IMR-90 (cell line): ENCODE data around the gene TACC3. TPM values are rescaled to one million over a fixed set of nuclear protein-coding genes. Genes with fewer than 3 reads are reported as not detected.

Source experiments
- ATAC-seq: fragments of 200-7000 bp; cut with Tn5 transposase; 2 replicates; pipeline ENCODE4 v1.9.1; 2020; ENCODE audit warnings: low read depth, mild to moderate bottlenecking, moderate library complexity
- BruUV-seq: library from RNA; stranded (reverse); fragments of 400-500 nt; replicated peaks from 2 replicates; lab custom pipeline; 2021; lab: Mats Ljungman, UMichigan
- CTCF ChIA-PET: fragments of 300-600 bp; formaldehyde crosslinking; extraction: SDS; loops from one replicate; lab custom pipeline; 2021; ENCODE audit warnings: antibody characterized with exemption; lab: Yijun Ruan, JAX
- POLR2A ChIA-PET: fragments of 300-600 bp; sonication (Branson Sonifier 250); formaldehyde crosslinking; loops from one replicate; lab custom pipeline; 2022; ENCODE audit warnings: antibody characterized with exemption; ENCODE audit not compliant: unreplicated experiment; lab: Charles Lee
- DNase-seq: peaks from one replicate; pipeline ENCODE4 v3.0.0; 2013
- H2AFZ ChIP-seq: replicated peaks from 2 replicates; pipeline ENCODE3; 2013; ENCODE audit warnings: low read length, mild to moderate bottlenecking; ENCODE audit not compliant: poor library complexity
- H2AK5ac ChIP-seq: 2 replicates; pipeline ENCODE4 v1.6.1; 2013; ENCODE audit warnings: low read depth, low read length, inconsistent platforms
- H2AK9ac ChIP-seq: replicated peaks from 2 replicates; pipeline ENCODE3; 2013; ENCODE audit warnings: mild to moderate bottlenecking, low read depth, low read length, moderate library complexity; ENCODE audit not compliant: poor library complexity
- H2BK120ac ChIP-seq: 2 replicates; pipeline ENCODE4 v1.6.1; 2013; ENCODE audit warnings: low read depth, low read length, inconsistent platforms
- H2BK15ac ChIP-seq: 3 replicates; pipeline ENCODE4 v1.6.1; 2013; ENCODE audit warnings: low read depth, low read length, inconsistent platforms
- H2BK20ac ChIP-seq: 2 replicates; pipeline ENCODE4 v1.6.1; 2013; ENCODE audit warnings: low read depth, mild to moderate bottlenecking, inconsistent platforms, low read length, moderate library complexity
- H2BK5ac ChIP-seq: 2 replicates; pipeline ENCODE4 v1.6.1; 2013; ENCODE audit warnings: mild to moderate bottlenecking, low read depth, low read length, inconsistent platforms; ENCODE audit not compliant: poor library complexity, severe bottlenecking
- H3K14ac ChIP-seq: replicated peaks from 2 replicates; pipeline ENCODE4 v1.6.1; 2013; ENCODE audit warnings: low read depth, low read length, inconsistent platforms
- H3K18ac ChIP-seq: 2 replicates; pipeline ENCODE4 v1.6.1; 2013; ENCODE audit warnings: low read depth, low read length, control low read depth
- H3K23ac ChIP-seq: 2 replicates; pipeline ENCODE4 v1.6.1; 2013; ENCODE audit warnings: low read depth, low read length, inconsistent platforms
- H3K27ac ChIP-seq: 2 replicates; pipeline ENCODE4 v1.5.1; 2013; ENCODE audit warnings: mild to moderate bottlenecking, control low read depth, low read length; ENCODE audit not compliant: insufficient read depth
- H3K27me3 ChIP-seq: 2 replicates; pipeline ENCODE4 v1.6.1; 2013; ENCODE audit warnings: low read length; ENCODE audit not compliant: control insufficient read depth, insufficient read depth
- H3K36me3 ChIP-seq: 2 replicates; pipeline ENCODE4 v1.6.1; 2013; ENCODE audit warnings: low read length, mixed read lengths; ENCODE audit not compliant: control insufficient read depth, insufficient read depth
- H3K4ac ChIP-seq: 2 replicates; pipeline ENCODE4 v1.6.1; 2013; ENCODE audit warnings: low read depth, low read length, inconsistent platforms
- H3K4me1 ChIP-seq: 2 replicates; pipeline ENCODE4 v1.6.1; 2013; ENCODE audit warnings: low read length, mixed read lengths; ENCODE audit not compliant: control insufficient read depth, insufficient read depth
- H3K4me2 ChIP-seq: 2 replicates; pipeline ENCODE4 v1.6.1; 2013; ENCODE audit warnings: low read depth, mild to moderate bottlenecking, control low read depth, low read length, moderate library complexity
- H3K4me3 ChIP-seq: 2 replicates; pipeline ENCODE4 v1.5.1; 2013; ENCODE audit warnings: low read depth, mild to moderate bottlenecking, control low read depth, low read length, moderate library complexity; ENCODE audit not compliant: insufficient read depth
- H3K56ac ChIP-seq: 2 replicates; pipeline ENCODE4 v1.6.1; 2013; ENCODE audit warnings: low read length, inconsistent platforms; ENCODE audit not compliant: insufficient read depth; ENCODE audit errors: extremely low read depth
- H3K79me1 ChIP-seq, 2 experiments: 2 replicates each; pipeline ENCODE4 v1.6.1; 2013; ENCODE audit warnings: low read length in 2 of 2, inconsistent platforms in 1 of 2, low read depth in 1 of 2
- H3K9ac ChIP-seq: 2 replicates; pipeline ENCODE4 v1.6.1; 2013; ENCODE audit warnings: low read depth, low read length, control low read depth
- H3K9me1 ChIP-seq: 2 replicates; pipeline ENCODE4 v1.6.1; 2013; ENCODE audit warnings: low read length, inconsistent platforms; ENCODE audit not compliant: insufficient read depth
- H3K9me3 ChIP-seq: 2 replicates; pipeline ENCODE4 v1.6.1; 2013; ENCODE audit warnings: low read length; ENCODE audit not compliant: control insufficient read depth, insufficient read depth
- H4K20me1 ChIP-seq: 2 replicates; pipeline ENCODE4 v1.6.1; 2013; ENCODE audit warnings: low read length, inconsistent platforms; ENCODE audit not compliant: insufficient read depth
- H4K5ac ChIP-seq: 2 replicates; pipeline ENCODE4 v1.6.1; 2013; ENCODE audit warnings: mild to moderate bottlenecking, low read depth, low read length, control low read depth
- H4K8ac ChIP-seq, 2 experiments: 2 replicates each; pipeline ENCODE4 v1.6.1; 2013; ENCODE audit warnings: low read depth in 2 of 2, low read length in 2 of 2, control low read depth in 1 of 2, inconsistent platforms in 1 of 2
- H4K91ac ChIP-seq: 2 replicates; pipeline ENCODE4 v1.6.1; 2013; ENCODE audit warnings: low read depth, low read length, inconsistent platforms; ENCODE audit not compliant: insufficient read depth
- CEBPB ChIP-seq: IDR thresholded peaks from 2 replicates; pipeline ENCODE4 v1.6.1; 2012; ENCODE audit warnings: low read depth, low read length, improper control_type of control experiment
- CHD1 ChIP-seq: IDR thresholded peaks from 2 replicates; pipeline ENCODE4 v1.6.1; 2012; ENCODE audit warnings: low read depth, low read length, improper control_type of control experiment
- FOS ChIP-seq: fragments of 150-350 bp; IDR thresholded peaks from 2 replicates; pipeline ENCODE4 v1.6.1; 2016; ENCODE audit warnings: low read depth, low read length
- MAFK ChIP-seq: IDR thresholded peaks from 2 replicates; pipeline ENCODE4 v1.6.1; 2012; ENCODE audit warnings: low read depth, low read length, improper control_type of control experiment
- MXI1 ChIP-seq: IDR thresholded peaks from 2 replicates; pipeline ENCODE4 v1.6.1; 2012; ENCODE audit warnings: low read depth, mild to moderate bottlenecking, low read length, moderate library complexity, borderline replicate concordance
- NFE2L2 ChIP-seq: fragments of 150-350 bp; IDR thresholded peaks from 2 replicates; pipeline ENCODE4 v1.6.1; 2016; ENCODE audit warnings: low read depth, mild to moderate bottlenecking, low read length
- POLR2A ChIP-seq: IDR thresholded peaks from 2 replicates; pipeline ENCODE4 v1.6.1; 2012; ENCODE audit warnings: mild to moderate bottlenecking, low read depth, low read length
- RFX5 ChIP-seq: IDR thresholded peaks from 2 replicates; pipeline ENCODE4 v1.8.0; 2012; ENCODE audit warnings: low read depth, mild to moderate bottlenecking, low read length, moderate library complexity
- SMC3 ChIP-seq: fragments of 150-350 bp; IDR thresholded peaks from 2 replicates; pipeline ENCODE4 v1.6.1; 2016; ENCODE audit warnings: low read depth, mild to moderate bottlenecking, antibody characterized with exemption, low read length, moderate library complexity
- WGBS, 2 experiments: methylation state at CpG; one replicate each; pipeline versions ENCODE4 v1.1.5 to v1.1.7; 2013; ENCODE audit warnings: missing lambda C conversion rate in 2 of 2; ENCODE audit not compliant: insufficient read length in 1 of 2; ENCODE audit errors: extremely low coverage in 2 of 2; 5-methylcytosine and 5-hydroxymethylcytosine counted together
- dilution Hi-C: fragments of 300-500 bp; cut with HindIII; formaldehyde crosslinking; loops from one replicate; pipeline ENCODE4 v1.14.3; 2018; ENCODE audit warnings: low sequenced_read_pairs; ENCODE audit not compliant: unreplicated experiment
- in situ Hi-C: fragments of 300-500 bp; cut with MboI; formaldehyde crosslinking; loops from 3 replicates; pipeline ENCODE4 v1.14.3; 2019; ENCODE audit warnings: low sequenced_read_pairs, inconsistent platforms, mixed read lengths
- intact Hi-C: fragments of 100-400 bp; cut with micrococcal nuclease; formaldehyde crosslinking; loops from 2 replicates; pipeline ENCODE4 v1.10.0; 2022
- polyA plus RNA-seq, 3 experiments: library from polyadenylated mRNA; depleted of rRNA; stranded (reverse); fragments of >200 nt; gene quantifications; 2 replicates each; pipeline ENCODE4 v1.2.3, GENCODE V29; 2012; ENCODE audit warnings: low replicate concordance in 1 of 3
- total RNA-seq: library from RNA; depleted of rRNA; stranded (reverse); fragments of >200 nt; gene quantifications from 2 replicates; pipeline ENCODE4 v1.2.3, GENCODE V29; 2012
- TF ChIP-seq, protein P1 (sequence below): conservative IDR thresholded peaks from 2 replicates; pipeline ENCODE4 v1.5.1; 2012; ENCODE audit warnings: mild to moderate bottlenecking, low read depth, low read length, improper control_type of control experiment
- TF ChIP-seq, protein P2 (sequence below): fragments of 150-350 bp; IDR thresholded peaks from 2 replicates; pipeline ENCODE4 v1.6.1; 2016; ENCODE audit warnings: low read depth, mild to moderate bottlenecking, low read length, moderate library complexity, borderline replicate concordance

TACC3 gene
- total and polyA plus RNA-seq, 2 of the 4 experiments (the other 2 are of a cell fraction): 15.1 to 49.7 TPM

DNA sequence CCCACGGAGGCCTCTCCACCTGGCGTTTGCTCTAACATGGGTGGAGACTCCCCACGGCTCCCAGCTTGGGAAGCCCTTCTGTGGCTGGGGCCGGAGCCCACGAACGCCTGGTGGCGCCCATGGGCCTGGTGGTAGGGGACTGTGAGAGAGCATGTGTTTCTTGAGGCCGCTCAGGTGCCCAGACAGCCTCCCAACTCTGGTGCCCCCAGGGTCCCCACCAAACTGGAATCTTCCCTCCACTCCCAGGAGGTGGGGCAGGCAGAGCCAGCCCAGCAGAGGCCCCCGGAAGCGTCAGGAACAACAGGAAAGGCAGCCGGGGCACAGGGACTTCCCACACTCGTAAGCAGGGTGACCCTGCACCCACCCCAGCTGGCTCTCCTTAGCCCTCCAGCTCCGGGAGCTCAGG, 38.5 kb downstream of the TACC3 start:
- H3K79me1 ChIP-seq: no peaks in the 10 kb centered on the region
- no peak overlapping the region for H4K5ac ChIP-seq
- H2BK5ac ChIP-seq: no peak overlapping the region
- no CpG with 5 or more reads among the region's 13 CpGs for WGBS, 2 experiments
- ChIA-PET CTCF (no interaction called here), POLR2A (no interaction called here)
- no peaks in the 10 kb centered on the region for H3K36me3 ChIP-seq
- H2AK5ac ChIP-seq: no peak overlapping the region
- H4K8ac ChIP-seq: no peak overlapping the region
- no peak overlapping the region for H3K23ac ChIP-seq
- no peak overlapping the region for H2BK120ac ChIP-seq
- H3K14ac ChIP-seq: no peak overlapping the region
- H2BK20ac ChIP-seq: no peak overlapping the region
- H3K27me3 ChIP-seq: no peaks in the 10 kb centered on the region; the same call in 1 of the 2 replicates
- intact Hi-C loops (no loop called here), dilution Hi-C loops (no loop called here), in situ Hi-C loops (no loop called here)
- no peak overlapping the region for H3K56ac ChIP-seq
- H3K4me1 ChIP-seq: peaks cover 4% of the 10 kb centered on the region; the same call in 1 of the 2 replicates
- no peak overlapping the region for H2AK9ac ChIP-seq
- no peak overlapping the region for H3K4me3 ChIP-seq
- H2BK15ac ChIP-seq: no peak overlapping the region
- no peak for TF ChIP-seq POLR2A
- TF ChIP-seq, protein P1, sequence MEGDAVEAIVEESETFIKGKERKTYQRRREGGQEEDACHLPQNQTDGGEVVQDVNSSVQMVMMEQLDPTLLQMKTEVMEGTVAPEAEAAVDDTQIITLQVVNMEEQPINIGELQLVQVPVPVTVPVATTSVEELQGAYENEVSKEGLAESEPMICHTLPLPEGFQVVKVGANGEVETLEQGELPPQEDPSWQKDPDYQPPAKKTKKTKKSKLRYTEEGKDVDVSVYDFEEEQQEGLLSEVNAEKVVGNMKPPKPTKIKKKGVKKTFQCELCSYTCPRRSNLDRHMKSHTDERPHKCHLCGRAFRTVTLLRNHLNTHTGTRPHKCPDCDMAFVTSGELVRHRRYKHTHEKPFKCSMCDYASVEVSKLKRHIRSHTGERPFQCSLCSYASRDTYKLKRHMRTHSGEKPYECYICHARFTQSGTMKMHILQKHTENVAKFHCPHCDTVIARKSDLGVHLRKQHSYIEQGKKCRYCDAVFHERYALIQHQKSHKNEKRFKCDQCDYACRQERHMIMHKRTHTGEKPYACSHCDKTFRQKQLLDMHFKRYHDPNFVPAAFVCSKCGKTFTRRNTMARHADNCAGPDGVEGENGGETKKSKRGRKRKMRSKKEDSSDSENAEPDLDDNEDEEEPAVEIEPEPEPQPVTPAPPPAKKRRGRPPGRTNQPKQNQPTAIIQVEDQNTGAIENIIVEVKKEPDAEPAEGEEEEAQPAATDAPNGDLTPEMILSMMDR: no peak
- no peak for TF ChIP-seq SMC3
- no peak for TF ChIP-seq CEBPB
- TF ChIP-seq CHD1: no peak
- TF ChIP-seq RFX5: no peak
- TF ChIP-seq FOS: no peak
- no peak for TF ChIP-seq MXI1
- no peak for TF ChIP-seq NFE2L2
- TF ChIP-seq, protein P2, sequence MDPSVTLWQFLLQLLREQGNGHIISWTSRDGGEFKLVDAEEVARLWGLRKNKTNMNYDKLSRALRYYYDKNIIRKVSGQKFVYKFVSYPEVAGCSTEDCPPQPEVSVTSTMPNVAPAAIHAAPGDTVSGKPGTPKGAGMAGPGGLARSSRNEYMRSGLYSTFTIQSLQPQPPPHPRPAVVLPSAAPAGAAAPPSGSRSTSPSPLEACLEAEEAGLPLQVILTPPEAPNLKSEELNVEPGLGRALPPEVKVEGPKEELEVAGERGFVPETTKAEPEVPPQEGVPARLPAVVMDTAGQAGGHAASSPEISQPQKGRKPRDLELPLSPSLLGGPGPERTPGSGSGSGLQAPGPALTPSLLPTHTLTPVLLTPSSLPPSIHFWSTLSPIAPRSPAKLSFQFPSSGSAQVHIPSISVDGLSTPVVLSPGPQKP: no peak
- TF ChIP-seq MAFK: no peak
- H3K9me3 ChIP-seq: no peaks in the 10 kb centered on the region
- no peak overlapping the region for H3K9ac ChIP-seq
- no peaks in the 10 kb centered on the region for H4K20me1 ChIP-seq
- no TSS peak for BruUV-seq
- ATAC-seq (no peak), DNase-seq (no peak)
- H3K27ac ChIP-seq: no peak overlapping the region
- no peak overlapping the region for H4K91ac ChIP-seq
- H2AFZ ChIP-seq: peak overlapping the region; percentile 32
- H3K4me2 ChIP-seq: no peak overlapping the region
- no peaks in the 10 kb centered on the region for H3K9me1 ChIP-seq
- no peak overlapping the region for H3K18ac ChIP-seq
- H3K4ac ChIP-seq: no peak overlapping the region
